Measurements from ENCODE around the gene MAP3K6.

DNA sequence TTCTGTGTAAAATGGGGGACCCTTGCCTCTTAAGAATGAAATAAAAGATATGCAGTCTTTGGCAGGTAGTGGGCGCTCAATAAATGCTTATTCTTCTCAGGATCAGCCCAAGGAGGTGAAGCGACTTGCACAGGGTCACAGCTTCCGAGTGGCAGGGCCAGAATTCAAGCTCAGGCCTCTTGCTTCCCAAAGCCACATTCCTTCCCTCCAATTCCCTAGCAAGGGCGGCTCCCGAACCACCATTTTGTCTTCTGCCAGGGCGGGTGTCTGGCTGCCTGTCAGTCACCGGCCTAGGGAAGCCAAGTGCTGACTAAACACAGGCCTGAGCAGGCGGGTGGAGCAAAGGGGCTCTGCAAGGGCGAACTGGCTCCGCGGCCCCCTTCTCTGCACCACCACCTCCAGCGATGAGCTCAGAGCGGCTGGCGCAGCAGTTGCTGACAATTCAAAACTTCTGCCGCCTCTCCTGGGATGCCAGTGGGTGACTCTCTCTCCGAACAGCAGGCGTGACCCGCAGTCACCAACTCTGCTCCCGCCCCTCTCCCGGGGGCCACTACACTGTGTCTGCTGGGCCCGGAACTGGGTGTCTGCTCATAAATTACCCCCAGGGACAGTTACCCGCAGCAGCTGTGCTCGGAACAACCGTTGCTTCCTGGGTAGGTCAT, 36.4 kb upstream of the MAP3K6 start:
- TF ChIP-seq, protein P1, sequence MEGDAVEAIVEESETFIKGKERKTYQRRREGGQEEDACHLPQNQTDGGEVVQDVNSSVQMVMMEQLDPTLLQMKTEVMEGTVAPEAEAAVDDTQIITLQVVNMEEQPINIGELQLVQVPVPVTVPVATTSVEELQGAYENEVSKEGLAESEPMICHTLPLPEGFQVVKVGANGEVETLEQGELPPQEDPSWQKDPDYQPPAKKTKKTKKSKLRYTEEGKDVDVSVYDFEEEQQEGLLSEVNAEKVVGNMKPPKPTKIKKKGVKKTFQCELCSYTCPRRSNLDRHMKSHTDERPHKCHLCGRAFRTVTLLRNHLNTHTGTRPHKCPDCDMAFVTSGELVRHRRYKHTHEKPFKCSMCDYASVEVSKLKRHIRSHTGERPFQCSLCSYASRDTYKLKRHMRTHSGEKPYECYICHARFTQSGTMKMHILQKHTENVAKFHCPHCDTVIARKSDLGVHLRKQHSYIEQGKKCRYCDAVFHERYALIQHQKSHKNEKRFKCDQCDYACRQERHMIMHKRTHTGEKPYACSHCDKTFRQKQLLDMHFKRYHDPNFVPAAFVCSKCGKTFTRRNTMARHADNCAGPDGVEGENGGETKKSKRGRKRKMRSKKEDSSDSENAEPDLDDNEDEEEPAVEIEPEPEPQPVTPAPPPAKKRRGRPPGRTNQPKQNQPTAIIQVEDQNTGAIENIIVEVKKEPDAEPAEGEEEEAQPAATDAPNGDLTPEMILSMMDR (conservative IDR thresholded peaks at IDR 0.05), result no peak
- TF ChIP-seq EZH2 (IDR thresholded peaks at IDR 0.05; ENCODE audit: low read depth), result no peak

All from PC-9 (cell line).